Cardiac fibroblast (primary cell): Measurements from ENCODE around the gene EPHA6.
"Not testable (repeated sequence)": the region's sequence is repeated elsewhere in the genome, so short reads cannot be mapped to it uniquely, and the experiment has no call there.

Source experiments
- DNase-seq, 2 donors: peaks; one replicate each; pipeline versions ENCODE4 v3.0.0 to v3.0.0-alpha.2; 2010; ENCODE audit warnings: low read depth in 2 of 2
- H3K4me3 ChIP-seq, 2 donors: replicated peaks in 1 of 2; 1 replicate in 1 of 2; 2 replicates in 1 of 2; pipeline ENCODE4 v1.5.1; 2011; ENCODE audit warnings: low read depth in 2 of 2, low read length in 2 of 2, mild to moderate bottlenecking in 2 of 2, moderate library complexity in 1 of 2
- CTCF ChIP-seq: IDR thresholded peaks from one replicate; pipeline ENCODE4 v1.5.1; 2011; ENCODE audit warnings: low read depth, mild to moderate bottlenecking, low read length, inconsistent platforms

The EPHA6 gene

GRCh38 chr3:96900031-96900430 is 85.6 kb downstream of the EPHA6 start:
- no peak for DNase-seq
- no peak for TF ChIP-seq CTCF
- H3K4me3 ChIP-seq = no peak overlapping the region

- DNase-seq = no peak
- TF ChIP-seq CTCF = no peak
These were observed 86.2 kb downstream of the EPHA6 start for GRCh38 chr3:96900566-96900965.

GRCh38 chr3:96915445-96915844 is 101.1 kb downstream of the EPHA6 start:
- no peak overlapping the region for H3K4me3 ChIP-seq
- TF ChIP-seq CTCF = no peak
- no peak for DNase-seq

More at GRCh38 chr3:96900566-96900965, 86.2 kb downstream of the EPHA6 start:
- no peak overlapping the region for H3K4me3 ChIP-seq

GRCh38 chr3:96931119-96931862 is 116.9 kb downstream of the EPHA6 start:
- no peak overlapping the region for H3K4me3 ChIP-seq
- no peak for TF ChIP-seq CTCF
- DNase-seq = peak in 1 of 2 donors; percentile 10

- H3K4me3 ChIP-seq, DNase-seq: not testable (repeated sequence)
These were observed 127.7 kb downstream of the EPHA6 start for GRCh38 chr3:96942131-96942530.

GRCh38 chr3:96958856-96959255 is 144.5 kb downstream of the EPHA6 start:
- TF ChIP-seq CTCF = no peak
- DNase-seq = peak in 1 of 2 donors; percentile 31
- no peak overlapping the region for H3K4me3 ChIP-seq

- peak in 1 of 2 donors; percentile 21 for DNase-seq
- no peak overlapping the region for H3K4me3 ChIP-seq
- TF ChIP-seq CTCF = no peak
These were observed 145.1 kb downstream of the EPHA6 start for GRCh38 chr3:96959474-96959873.
